Ovary (tissue), 3 donors: ENCODE measurements around the gene STAMBP.

Experiments used
- POLR2A ChIP-seq: fragments of 450-650 bp; IDR thresholded peaks from one replicate; pipeline ENCODE4 v1.6.1; 2017; ENCODE audit warnings: antibody characterized with exemption, mild to moderate bottlenecking, moderate library complexity
- TF ChIP-seq, protein P1 (sequence below), 3 donors: fragments of 450-650 bp in 2 of 3; fragments of 200-600 bp in 1 of 3; IDR thresholded peaks; one replicate each; pipeline versions ENCODE4 v1.5.1 to v1.8.0; 2016 to 2022; ENCODE audit warnings: antibody characterized with exemption in 3 of 3, mild to moderate bottlenecking in 1 of 3
- donor health status: DM: no; HTN: no; CAD: no.

DNA sequence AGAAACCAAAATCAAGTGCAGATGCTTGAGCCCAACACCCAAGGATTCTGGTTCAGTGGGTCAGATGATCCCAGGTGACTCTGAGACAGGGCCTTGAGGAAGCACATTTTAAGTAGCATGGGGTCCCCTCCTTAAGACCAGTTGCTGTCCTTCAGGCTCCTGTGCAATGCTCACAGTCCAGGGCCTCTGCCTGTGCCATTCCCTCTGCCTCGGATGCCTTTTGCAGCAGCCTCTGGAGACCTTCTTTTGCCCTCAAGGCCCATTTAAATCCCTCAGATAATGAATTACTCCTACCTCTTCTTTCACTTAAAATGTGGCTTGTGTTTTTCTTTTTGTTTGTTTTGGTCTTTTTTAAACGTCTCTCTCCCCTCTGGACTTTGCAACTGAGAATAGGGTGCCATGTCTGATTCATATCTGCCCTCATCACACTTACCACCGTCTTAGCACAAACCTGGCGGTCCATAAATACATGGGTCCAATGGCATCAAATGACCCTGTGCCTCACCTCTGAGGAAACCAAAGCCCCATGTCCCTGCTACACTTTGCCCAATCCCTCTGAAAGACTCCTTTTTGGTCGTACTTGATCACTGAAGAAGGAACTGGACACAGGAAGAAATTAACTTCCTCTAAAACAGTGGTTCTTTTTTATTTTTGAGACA lies 78.2 kb downstream of the STAMBP start:
- TF ChIP-seq, protein P1, sequence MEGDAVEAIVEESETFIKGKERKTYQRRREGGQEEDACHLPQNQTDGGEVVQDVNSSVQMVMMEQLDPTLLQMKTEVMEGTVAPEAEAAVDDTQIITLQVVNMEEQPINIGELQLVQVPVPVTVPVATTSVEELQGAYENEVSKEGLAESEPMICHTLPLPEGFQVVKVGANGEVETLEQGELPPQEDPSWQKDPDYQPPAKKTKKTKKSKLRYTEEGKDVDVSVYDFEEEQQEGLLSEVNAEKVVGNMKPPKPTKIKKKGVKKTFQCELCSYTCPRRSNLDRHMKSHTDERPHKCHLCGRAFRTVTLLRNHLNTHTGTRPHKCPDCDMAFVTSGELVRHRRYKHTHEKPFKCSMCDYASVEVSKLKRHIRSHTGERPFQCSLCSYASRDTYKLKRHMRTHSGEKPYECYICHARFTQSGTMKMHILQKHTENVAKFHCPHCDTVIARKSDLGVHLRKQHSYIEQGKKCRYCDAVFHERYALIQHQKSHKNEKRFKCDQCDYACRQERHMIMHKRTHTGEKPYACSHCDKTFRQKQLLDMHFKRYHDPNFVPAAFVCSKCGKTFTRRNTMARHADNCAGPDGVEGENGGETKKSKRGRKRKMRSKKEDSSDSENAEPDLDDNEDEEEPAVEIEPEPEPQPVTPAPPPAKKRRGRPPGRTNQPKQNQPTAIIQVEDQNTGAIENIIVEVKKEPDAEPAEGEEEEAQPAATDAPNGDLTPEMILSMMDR (IDR thresholded peaks at IDR 0.05), result no peak
- TF ChIP-seq POLR2A, result no peak
